Stimulated activated naive CD8-positive, alpha-beta T cell treated with anti-CD3 and anti-CD28 coated beads, Interleukin-15, Interleukin-2, amounts not matched to agents 100 ng/mL and 50 ng/mL, for 24 hours (primary cell): Measurements from ENCODE around the gene MTSS2.
"Not testable (repeated sequence)": the region's sequence is repeated elsewhere in the genome, so short reads cannot be mapped to it uniquely, and the experiment has no call there.

Source experiments
- H3K27ac Mint-ChIP-seq: one replicate; pipeline ENCODE4 v1.8.0; 2021; ENCODE audit warnings: mild to moderate bottlenecking, mixed read lengths
- H3K27me3 Mint-ChIP-seq: one replicate; pipeline ENCODE4 v1.8.0; 2021; ENCODE audit warnings: mixed read lengths
- H3K36me3 Mint-ChIP-seq: one replicate; pipeline ENCODE4 v1.8.0; 2021; ENCODE audit warnings: low read depth, mixed read lengths
- H3K4me1 Mint-ChIP-seq: one replicate; pipeline ENCODE4 v1.8.0; 2021; ENCODE audit warnings: low read depth, mixed read lengths
- H3K4me3 Mint-ChIP-seq: one replicate; pipeline ENCODE4 v1.8.0; 2021; ENCODE audit warnings: mild to moderate bottlenecking, mixed read lengths
- H3K9me3 Mint-ChIP-seq: one replicate; pipeline ENCODE4 v1.8.0; 2021; ENCODE audit warnings: mixed read lengths

Gene MTSS2

DNA sequence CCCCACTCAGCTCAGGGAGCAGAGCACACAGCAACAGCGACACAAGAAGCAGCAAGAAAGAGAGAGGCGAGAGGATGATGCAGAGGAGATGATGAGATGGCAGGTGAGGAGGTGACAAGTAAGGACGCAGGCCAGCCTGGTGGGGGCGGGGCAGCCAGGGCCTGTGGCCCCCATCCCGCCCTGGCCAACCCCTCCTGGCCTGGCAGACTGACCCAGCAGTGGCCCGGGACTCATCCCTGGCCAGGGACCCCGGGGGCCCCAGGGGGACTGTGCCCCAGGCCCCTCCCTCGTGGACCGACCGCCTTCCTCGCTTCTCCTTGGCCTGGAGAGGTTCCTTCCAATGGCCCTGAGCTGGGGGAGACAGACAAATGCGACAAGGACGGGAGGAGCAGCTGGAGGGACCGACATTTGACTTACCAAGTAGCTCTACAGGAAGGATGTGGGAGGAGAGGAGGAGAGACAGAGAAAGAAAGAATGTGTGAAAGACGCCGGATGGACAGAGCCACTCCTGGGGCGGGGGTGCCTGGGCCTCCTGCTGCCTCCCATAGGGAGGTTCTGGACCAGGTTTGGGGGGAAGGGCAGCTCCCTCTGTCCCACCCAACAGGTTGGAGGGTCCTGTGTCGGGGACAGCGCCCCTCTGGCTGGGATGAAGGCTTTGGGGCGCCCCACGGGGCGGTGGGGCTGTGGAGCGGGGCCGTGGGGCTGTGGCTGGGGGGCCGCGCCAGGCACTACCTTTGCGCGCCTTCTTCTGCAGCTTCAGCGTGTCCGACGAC lies 6.8 kb downstream of the MTSS2 start:
- Mint-ChIP-seq H3K9me3 (no peaks in the 10 kb centered on the region), H3K27me3 (no peaks in the 10 kb centered on the region), H3K36me3 (no peaks in the 10 kb centered on the region), H3K4me1 (no peaks in the 10 kb centered on the region), H3K27ac (no peak overlapping the region), H3K4me3 (no peak overlapping the region)

DNA sequence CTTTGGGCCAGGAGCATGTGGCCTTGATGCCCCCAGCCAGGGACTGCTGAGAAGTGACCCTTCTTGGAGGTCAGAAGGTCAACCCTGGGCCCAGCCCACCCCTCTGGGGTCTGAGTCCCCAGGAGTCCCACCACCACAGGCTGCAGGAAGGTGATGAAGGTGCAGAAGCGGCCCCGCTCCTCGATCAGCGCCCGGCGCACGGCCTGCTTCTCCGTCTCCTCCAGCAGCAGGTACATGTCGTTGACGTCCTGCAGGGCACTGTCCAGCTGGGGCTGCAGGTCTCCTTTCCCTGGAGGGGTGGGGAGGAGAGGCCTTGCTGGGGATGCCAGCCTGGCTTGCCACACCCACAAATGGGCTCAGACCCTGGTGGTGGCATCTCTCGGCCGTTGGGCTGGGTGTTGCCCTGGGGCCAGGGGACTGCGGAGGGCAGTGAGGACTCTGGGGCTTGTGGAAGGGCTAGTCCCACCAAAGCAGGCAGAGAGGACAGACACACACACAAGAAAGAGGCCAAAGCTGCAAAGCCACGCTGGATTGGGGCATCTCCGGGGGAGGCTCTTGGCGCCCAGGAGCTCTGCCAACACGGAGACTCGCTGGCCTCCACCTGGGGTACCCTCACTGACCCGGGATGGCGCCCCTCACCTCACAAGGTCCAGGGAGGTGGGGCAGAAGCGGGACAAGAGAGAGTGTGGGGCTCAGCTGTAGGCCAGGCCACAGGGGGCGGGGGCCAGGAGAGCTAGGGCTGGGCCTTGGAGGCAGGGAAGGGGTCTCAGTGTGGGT lies 7.5 kb downstream of the MTSS2 start:
- Mint-ChIP-seq H3K27ac (no peak overlapping the region), H3K27me3 (no peaks in the 10 kb centered on the region), H3K4me3 (no peak overlapping the region), H3K9me3 (no peaks in the 10 kb centered on the region), H3K4me1 (no peaks in the 10 kb centered on the region), H3K36me3 (no peaks in the 10 kb centered on the region)

DNA sequence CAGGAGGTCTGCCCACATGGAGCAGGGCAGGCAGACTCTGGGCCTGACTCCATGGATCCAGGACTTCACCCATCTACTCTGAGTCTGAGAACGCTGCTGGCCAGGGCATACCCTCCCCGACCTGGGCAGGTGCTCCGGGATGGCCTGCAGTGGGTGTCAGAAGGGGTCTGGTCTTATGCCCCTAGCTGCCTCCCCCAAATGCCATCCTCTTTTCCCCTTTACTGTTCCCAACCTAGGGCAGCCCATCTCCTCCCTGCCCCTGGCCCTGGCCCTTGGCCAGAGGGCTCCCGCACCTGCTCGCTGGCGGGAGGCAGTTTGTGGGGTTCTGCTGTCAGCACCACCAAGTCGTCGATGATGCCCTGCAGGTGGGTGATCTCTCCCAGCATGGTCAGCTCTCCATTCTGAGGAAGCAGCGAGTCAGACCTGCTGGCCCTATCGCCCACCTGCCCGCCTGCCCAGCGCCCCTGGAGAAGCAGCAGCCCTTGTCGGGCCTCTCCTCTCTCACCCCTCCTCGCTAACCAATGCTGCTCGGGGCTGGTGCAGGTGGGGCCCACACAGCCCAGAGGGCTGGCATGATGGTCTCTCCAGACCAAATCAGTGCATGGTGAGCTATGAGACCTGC lies 8.2 kb downstream of the MTSS2 start:
- H3K27ac Mint-ChIP-seq = no peak overlapping the region
- no peaks in the 10 kb centered on the region for H3K4me1 Mint-ChIP-seq
- H3K4me3 Mint-ChIP-seq = no peak overlapping the region
- H3K36me3 Mint-ChIP-seq = no peaks in the 10 kb centered on the region
- no peaks in the 10 kb centered on the region for H3K27me3 Mint-ChIP-seq
- H3K9me3 Mint-ChIP-seq = no peaks in the 10 kb centered on the region

DNA sequence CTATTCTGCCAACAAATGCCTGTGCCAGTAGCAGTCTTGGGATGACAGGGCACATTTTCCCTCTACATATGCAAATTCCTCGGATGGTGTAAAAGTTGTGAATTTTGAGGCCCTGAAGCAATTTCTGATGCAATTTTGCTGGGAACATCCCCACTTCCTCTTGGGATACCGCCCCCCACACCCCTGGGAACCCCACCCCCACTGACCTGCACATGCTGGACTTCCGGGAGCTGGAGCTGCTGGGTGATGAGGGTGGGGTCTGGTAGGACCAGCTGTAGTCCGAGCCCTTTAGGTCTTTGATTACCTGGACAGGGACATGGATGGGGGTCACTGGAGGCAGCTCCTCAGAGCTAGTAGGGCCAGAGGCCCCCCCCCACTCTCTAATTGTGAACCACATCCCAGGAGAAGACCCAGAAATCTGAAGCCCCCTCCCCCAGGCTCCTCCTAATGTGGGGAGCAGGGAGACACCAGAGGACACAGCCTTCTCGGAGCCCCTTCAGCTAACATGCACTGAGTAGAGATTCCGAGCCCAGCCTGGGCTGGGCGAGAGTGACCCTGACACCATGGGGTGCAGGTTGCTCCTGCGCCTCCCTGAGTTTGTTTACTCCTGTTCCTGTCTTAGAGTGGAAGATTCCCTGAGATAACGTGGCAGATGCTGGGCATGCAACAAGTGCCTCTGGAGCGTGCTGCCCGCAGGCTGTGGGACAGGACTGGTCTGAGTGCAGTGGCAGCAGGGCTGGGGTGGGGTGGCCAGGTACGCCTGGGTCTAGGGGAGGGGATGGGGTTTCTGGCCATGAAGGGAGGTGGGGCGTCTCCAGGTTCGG lies 9.0 kb downstream of the MTSS2 start:
- no peak overlapping the region for H3K4me3 Mint-ChIP-seq
- no peaks in the 10 kb centered on the region for H3K27me3 Mint-ChIP-seq
- no peak overlapping the region for H3K27ac Mint-ChIP-seq
- H3K9me3 Mint-ChIP-seq = no peaks in the 10 kb centered on the region
- H3K4me1 Mint-ChIP-seq = no peaks in the 10 kb centered on the region
- no peaks in the 10 kb centered on the region for H3K36me3 Mint-ChIP-seq

DNA sequence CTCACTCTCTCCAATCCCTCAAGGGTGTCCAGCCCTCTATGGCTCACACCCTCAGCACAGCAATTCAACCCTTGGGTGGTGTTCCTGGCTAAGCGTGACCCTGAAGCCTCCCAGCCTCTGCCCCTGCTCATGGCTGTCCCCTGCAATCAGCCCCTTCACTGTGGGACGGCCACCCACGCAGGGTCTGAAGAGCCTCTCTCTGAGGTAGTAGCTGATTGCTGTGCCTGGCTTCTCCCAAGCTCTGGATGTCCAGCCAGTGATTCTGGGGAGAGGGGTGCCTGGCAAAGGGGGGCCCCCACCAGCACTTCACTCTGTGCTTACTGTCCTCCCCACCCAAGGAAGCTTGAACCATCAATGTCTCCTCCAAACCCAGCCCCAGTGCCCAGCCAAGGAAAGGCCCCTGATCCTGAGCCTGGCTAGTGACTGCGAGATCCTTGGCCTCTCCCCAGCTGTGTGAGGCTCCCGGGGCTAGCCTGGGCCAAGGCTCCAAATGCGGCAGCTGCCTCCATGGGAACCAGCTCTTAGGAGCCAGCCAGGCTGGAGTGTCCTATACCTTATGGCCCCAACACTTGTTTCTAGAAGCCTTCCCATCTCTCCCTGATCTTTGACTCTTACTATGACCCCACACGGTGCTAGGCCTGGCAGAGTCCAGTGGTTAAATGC lies 9.9 kb downstream of the MTSS2 start:
- Mint-ChIP-seq H3K4me1 (no peaks in the 10 kb centered on the region), H3K36me3 (no peaks in the 10 kb centered on the region), H3K27me3 (no peaks in the 10 kb centered on the region), H3K27ac (no peak overlapping the region), H3K9me3 (no peaks in the 10 kb centered on the region), H3K4me3 (no peak overlapping the region)

DNA sequence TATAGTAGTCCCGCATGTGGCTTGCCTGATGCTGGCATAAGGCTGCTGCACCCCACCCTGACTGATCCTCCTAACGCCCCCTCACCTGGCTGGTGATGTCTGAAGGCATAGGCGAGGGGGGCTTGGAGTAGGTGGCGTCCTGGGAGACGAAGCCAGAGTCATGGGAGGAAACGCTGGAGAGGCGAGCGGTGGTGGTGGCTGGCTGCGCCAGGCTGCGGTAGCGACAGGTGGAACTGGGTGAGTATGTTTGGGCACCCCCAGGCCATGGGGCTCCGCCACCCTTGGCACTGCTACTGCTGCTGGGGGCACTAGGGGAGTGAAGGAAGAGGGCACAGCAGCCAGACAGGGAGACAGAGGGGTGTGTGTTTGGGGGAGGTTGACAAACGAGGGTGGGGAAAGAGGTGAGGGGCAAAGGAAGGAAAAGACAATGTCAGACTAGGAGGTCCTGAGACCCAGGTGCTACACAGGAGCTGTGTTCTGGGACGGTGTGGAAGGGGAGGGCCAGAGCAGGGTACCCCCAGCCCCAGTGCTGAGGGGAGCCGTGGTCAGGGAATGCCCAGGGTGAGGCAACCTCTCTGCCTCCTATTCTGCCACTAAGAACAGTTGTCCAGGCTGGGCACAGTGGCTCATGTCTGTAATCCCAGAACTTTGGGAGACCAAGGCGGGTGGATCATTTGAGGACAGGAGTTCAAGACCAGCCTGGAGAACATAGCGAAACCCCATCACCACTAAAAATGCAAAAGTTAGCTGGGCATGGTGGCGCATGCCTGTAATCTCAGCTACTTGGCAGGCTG lies 11.4 kb downstream of the MTSS2 start:
- no peak overlapping the region for H3K4me3 Mint-ChIP-seq
- no peaks in the 10 kb centered on the region for H3K27me3 Mint-ChIP-seq
- no peaks in the 10 kb centered on the region for H3K4me1 Mint-ChIP-seq
- no peaks in the 10 kb centered on the region for H3K9me3 Mint-ChIP-seq
- peaks cover 4% of the 10 kb centered on the region for H3K36me3 Mint-ChIP-seq
- H3K27ac Mint-ChIP-seq = no peak overlapping the region

DNA sequence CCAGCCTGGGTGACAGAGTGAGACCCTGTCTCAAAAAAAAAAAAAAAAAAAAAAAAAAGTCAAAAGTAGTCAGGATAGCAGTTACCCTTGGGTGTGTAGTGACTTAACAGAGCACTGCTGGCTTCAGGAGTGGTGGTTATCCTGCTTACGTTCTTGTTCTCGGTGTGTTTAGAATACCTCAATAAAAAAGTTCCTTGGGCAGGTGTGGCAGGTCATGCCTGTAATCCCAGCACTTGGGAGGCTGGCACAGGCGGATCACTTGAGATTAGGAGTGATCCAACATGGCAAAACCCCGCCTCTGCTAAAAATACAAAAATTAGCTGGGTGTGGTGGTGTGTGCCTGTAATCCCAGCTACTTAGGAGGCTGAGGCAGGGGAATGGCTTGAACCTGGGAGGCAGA lies 14.9 kb downstream of the MTSS2 start:
- H3K36me3 Mint-ChIP-seq = peaks cover 19% of the 10 kb centered on the region
- H3K27me3 Mint-ChIP-seq, H3K4me3 Mint-ChIP-seq, H3K27ac Mint-ChIP-seq, H3K9me3 Mint-ChIP-seq, H3K4me1 Mint-ChIP-seq: not testable (repeated sequence)

DNA sequence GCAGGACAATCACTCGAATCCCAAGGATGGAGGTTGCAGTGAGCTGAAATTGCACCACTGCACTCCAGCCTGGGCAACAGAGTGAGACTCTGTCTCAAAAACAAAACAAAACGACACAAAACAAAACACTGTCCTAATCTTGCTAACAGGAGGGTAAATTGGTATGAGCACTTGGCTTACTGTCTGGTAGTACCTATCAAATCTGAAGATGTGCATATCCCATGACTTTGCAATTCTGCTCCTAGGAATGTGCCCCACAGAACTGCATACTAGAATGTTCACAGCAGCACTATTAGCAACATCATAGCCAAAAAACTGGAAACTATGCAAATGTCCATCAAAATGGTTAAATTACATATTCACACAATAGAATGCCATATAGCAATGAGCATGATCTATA lies 15.7 kb downstream of the MTSS2 start:
- no peaks in the 10 kb centered on the region for H3K4me1 Mint-ChIP-seq
- no peaks in the 10 kb centered on the region for H3K27me3 Mint-ChIP-seq
- H3K9me3 Mint-ChIP-seq = no peaks in the 10 kb centered on the region
- peaks cover 23% of the 10 kb centered on the region for H3K36me3 Mint-ChIP-seq
- no peak overlapping the region for H3K27ac Mint-ChIP-seq
- no peak overlapping the region for H3K4me3 Mint-ChIP-seq

DNA sequence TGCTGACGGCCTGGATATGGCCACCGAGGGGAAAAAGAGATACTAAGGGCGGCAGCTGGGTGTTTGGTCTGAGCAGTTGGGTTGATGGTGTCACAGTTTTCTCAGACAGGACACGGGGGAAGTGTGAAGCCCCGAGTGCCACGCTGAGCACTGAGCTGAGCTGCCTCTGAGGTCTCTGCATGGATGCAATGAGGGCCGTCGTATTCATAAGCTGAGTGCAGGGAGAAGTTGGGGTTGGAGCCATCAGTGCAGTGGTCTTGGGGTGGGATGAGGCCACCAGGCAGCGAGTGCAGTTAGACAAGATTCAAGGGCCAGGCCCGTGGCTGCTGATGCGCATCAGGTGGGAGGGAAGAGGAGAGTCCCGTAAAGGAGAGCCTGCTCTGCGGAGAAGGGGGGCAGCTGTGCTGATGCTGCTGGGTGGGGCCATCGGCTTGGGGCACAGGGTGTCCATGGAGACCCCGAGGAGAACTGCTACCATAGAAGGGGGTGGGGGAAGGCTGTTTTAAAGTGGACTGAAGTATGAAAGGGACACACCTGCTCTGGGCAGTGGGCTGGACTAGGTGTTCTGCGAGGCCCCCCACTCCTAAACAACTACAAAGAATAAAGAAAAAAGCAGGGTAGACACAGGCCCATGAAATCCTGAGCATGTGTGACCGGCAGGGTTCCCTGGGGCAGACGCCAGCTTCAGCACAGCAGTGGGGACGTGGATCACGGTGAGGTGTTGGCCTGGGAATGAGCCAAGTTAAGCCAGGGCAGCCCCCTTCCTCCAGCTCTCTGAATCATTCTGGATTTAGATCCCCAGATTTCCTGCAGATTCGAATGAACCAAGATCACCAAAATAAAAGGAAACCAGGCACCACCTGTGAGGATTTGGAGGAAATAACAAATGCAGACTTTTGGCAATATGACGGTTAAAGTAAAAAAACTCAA lies 19.8 kb downstream of the MTSS2 start:
- Mint-ChIP-seq H3K4me1 (no peaks in the 10 kb centered on the region), H3K27ac (no peak overlapping the region), H3K27me3 (no peaks in the 10 kb centered on the region), H3K4me3 (no peak overlapping the region), H3K36me3 (peaks cover 23% of the 10 kb centered on the region), H3K9me3 (no peaks in the 10 kb centered on the region)

DNA sequence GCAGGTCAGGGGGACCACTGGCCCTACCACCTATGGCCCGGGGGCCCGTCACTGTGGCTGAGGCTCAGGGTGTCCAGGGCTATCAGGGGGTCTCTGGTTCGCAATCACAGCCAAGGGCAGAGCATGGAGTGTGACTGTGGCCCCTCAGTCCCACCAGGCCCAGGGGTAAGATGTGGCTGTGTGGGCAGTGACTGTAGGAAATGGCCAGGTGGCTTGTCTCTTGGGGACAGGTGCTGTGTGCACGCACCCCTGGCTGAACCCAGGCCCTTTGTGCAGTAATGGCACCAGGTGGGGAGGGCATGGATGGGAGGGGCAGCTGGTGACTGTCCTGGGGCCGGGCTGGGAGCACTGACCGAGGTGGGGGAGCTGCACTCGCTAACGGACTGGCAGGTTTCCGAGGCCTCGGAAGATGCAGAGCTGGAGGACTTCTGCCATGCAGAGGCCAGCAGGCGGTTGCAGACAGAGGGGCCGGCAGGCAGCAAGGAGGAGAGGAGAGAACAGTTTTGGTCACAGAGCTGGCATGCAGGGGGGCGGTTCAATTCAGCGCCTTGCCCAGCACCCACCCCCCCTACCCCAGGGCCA lies 20.6 kb downstream of the MTSS2 start:
- Mint-ChIP-seq H3K9me3 (no peaks in the 10 kb centered on the region), H3K27ac (no peak overlapping the region), H3K27me3 (no peaks in the 10 kb centered on the region), H3K4me1 (no peaks in the 10 kb centered on the region), H3K36me3 (peaks cover 21% of the 10 kb centered on the region), H3K4me3 (no peak overlapping the region)

DNA sequence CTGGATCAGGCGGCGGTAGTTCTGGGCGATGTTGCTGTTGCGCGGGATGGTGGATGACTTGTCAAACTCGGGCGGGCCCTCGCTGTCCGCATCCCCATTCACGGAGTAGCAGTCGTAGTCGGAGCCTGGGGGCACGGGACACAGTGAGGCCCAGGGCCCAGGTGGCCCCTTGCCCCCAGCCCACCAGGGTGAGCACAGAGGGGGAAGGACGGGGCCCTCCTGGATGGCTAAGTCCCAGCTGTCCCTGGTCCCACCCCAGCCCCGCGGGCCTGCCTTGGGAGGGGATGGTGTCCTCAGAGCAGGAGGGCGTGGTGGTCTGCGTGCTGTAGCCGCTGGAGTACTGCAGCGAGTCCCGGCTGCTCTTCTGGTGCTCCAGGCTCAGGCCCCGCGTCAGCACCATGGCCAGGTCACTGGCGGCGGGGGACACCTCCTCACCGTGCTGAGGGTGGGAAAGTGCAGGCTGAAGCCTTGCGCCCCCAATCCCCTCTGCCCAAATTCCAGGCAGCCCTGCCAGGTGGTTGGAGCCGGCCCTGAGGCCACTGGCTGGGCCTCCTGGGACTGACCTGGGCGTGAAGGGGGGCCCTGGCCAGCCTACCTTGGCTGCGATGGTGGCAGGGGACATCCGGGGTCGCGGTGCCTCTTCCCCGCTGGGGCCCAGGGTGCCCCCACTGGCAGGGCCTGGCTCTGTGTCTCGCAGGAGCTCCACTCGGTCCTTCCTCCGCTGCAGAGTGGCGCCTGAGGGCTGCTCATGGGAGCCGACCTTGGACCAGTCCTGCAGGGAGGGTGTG lies 21.3 kb downstream of the MTSS2 start:
- H3K4me1 Mint-ChIP-seq = no peaks in the 10 kb centered on the region
- H3K27ac Mint-ChIP-seq = no peak overlapping the region
- no peak overlapping the region for H3K4me3 Mint-ChIP-seq
- H3K9me3 Mint-ChIP-seq = no peaks in the 10 kb centered on the region
- no peaks in the 10 kb centered on the region for H3K27me3 Mint-ChIP-seq
- H3K36me3 Mint-ChIP-seq = peaks cover 19% of the 10 kb centered on the region
